Measurements from ENCODE around the gene DICER1.

DNA sequence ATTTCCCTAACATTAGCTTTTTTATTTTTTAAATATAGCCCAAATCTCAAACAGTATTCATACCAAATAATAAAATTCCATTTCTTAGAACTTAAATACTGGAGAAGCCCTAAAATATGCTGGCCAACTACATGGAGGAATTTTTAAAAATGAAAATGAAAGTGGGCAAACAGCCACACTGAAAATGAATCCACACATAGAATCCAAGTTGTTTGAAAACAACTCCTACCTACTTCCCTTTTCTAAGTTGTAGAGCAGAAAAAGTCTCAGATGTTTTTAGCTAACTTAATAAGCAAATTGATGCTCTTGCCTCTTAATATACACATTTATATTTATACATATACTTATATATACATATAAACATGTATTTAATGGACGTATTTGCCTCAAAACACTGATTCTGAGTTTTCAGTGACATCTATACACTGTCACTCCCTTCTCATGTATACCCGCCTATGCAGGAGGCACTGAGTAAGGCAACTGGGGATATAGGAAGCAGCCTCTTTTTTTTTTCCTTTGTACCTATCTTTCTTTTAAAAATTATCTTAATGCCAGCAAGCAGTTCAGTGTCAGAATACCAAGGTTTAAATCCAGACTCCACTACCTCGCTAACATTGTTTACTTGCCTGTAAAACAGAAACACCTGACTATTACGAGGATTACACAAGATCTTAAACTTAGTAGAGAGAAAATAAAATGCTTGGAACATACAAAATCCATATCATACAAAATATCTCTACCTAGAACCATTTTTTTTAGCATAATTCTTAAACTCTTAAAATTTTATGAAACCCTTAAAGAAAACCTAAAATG lies 13.3 kb downstream of the DICER1 start:
- TF ChIP-seq, protein P1, sequence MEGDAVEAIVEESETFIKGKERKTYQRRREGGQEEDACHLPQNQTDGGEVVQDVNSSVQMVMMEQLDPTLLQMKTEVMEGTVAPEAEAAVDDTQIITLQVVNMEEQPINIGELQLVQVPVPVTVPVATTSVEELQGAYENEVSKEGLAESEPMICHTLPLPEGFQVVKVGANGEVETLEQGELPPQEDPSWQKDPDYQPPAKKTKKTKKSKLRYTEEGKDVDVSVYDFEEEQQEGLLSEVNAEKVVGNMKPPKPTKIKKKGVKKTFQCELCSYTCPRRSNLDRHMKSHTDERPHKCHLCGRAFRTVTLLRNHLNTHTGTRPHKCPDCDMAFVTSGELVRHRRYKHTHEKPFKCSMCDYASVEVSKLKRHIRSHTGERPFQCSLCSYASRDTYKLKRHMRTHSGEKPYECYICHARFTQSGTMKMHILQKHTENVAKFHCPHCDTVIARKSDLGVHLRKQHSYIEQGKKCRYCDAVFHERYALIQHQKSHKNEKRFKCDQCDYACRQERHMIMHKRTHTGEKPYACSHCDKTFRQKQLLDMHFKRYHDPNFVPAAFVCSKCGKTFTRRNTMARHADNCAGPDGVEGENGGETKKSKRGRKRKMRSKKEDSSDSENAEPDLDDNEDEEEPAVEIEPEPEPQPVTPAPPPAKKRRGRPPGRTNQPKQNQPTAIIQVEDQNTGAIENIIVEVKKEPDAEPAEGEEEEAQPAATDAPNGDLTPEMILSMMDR (optimal IDR thresholded peaks at IDR 0.05 in 1 of 3, IDR thresholded peaks at IDR 0.05 in 1 of 3, conservative IDR thresholded peaks at IDR 0.05 in 1 of 3; ENCODE audit: extremely low read depth in 1 of 3, insufficient read depth in 2 of 3, low read length in 3 of 3), result no peak
- TF ChIP-seq EZH2 (IDR thresholded peaks at IDR 0.05; ENCODE audit: low read length), result no peak
